ENCODE results near the gene GCSAML. TPM values are rescaled to one million over a fixed set of nuclear protein-coding genes. Genes with fewer than 3 reads are reported as not detected.

GCSAML gene
- total RNA-seq, 4 donors from 2014 or later: 0.14 to 0.32 (median 0.20) TPM; not detected in 1

DNA sequence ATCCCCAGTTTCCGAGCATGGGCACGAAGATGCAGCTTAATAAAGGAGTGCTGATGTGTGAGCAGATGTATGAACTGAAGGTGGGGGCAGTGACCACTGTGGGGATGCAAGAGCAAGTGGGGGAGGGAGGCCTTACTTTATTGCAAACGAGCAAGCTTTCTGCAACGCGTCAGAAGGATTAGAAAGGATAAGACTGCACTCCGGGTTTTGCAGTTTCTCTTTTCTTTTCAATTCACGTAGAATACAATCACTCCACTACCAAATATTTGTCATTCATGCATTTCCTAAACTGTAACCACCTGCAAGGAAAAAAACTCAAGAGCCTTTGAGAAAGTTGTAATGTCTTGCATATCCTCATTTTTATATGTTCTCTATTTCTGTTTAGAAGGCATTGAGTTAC, 8.4 kb upstream of the GCSAML start:
- no peaks in the 10 kb centered on the region for H3K9me3 ChIP-seq
- intact Hi-C loops (cut with DNase I; ENCODE audit: low total_unique reads): no loop called here
- H3K36me3 ChIP-seq: no peaks in the 10 kb centered on the region
- no peaks in the 10 kb centered on the region for H3K4me1 ChIP-seq
- H3K27ac ChIP-seq: no peak overlapping the region
- in situ Hi-C loops (cut with MboI; ENCODE audit: low pct_ligation_motif_present in 1 of 4, low pct_unique_long_range_greater_than_20kb in 1 of 4, low sequenced_read_pairs in 3 of 4): no loop called here
- H3K27me3 ChIP-seq: no peaks in the 10 kb centered on the region
- DNase-seq: no peak
- no peak overlapping the region for H3K4me3 ChIP-seq
- TF ChIP-seq, protein P1, sequence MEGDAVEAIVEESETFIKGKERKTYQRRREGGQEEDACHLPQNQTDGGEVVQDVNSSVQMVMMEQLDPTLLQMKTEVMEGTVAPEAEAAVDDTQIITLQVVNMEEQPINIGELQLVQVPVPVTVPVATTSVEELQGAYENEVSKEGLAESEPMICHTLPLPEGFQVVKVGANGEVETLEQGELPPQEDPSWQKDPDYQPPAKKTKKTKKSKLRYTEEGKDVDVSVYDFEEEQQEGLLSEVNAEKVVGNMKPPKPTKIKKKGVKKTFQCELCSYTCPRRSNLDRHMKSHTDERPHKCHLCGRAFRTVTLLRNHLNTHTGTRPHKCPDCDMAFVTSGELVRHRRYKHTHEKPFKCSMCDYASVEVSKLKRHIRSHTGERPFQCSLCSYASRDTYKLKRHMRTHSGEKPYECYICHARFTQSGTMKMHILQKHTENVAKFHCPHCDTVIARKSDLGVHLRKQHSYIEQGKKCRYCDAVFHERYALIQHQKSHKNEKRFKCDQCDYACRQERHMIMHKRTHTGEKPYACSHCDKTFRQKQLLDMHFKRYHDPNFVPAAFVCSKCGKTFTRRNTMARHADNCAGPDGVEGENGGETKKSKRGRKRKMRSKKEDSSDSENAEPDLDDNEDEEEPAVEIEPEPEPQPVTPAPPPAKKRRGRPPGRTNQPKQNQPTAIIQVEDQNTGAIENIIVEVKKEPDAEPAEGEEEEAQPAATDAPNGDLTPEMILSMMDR (IDR thresholded peaks at IDR 0.05): no peak
- TF ChIP-seq POLR2AphosphoS5 (IDR thresholded peaks at IDR 0.05): no peak
- TF ChIP-seq EP300 (IDR thresholded peaks at IDR 0.05; ENCODE audit: low read depth): no peak
- no peak for TF ChIP-seq POLR2A (IDR thresholded peaks at IDR 0.05)
- 32 to 53% methylated on average over 7 of the region's 7 CpGs for WGBS, 2 donors (ENCODE audit: low coverage in 1 of 2)

DNA sequence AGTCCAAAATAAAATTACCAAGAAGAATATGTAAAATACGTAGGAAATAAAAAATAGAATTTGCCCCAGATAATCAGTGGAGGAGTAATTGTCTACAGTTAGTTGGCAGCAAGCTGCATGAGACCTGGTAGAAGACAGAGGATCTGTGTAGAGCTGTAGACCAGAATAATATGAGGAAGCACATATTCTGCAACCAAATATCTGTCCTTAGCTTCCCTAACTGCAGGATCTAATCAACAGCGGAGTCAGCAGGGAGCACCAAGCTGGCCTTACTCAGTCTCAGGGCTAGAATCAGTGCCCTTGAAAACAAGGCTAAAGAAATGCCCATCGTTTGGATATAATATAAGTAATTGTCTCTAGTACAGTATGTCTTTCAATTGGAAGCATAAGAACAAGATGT, 6.1 kb upstream of the GCSAML start:
- Histone ChIP-seq H3K4me1 (no peaks in the 10 kb centered on the region), H3K9me3 (no peaks in the 10 kb centered on the region), H3K36me3 (no peaks in the 10 kb centered on the region), H3K27me3 (no peaks in the 10 kb centered on the region), H3K27ac (no peak overlapping the region), H3K4me3 (no peak overlapping the region)
- no peak for TF ChIP-seq POLR2AphosphoS5 (IDR thresholded peaks at IDR 0.05)
- TF ChIP-seq POLR2A (IDR thresholded peaks at IDR 0.05): no peak
- TF ChIP-seq, protein P1 (IDR thresholded peaks at IDR 0.05): no peak
- TF ChIP-seq EP300 (IDR thresholded peaks at IDR 0.05; ENCODE audit: low read depth): no peak
- intact Hi-C loops (cut with DNase I; ENCODE audit: low total_unique reads): no loop called here
- in situ Hi-C loops (cut with MboI; ENCODE audit: low pct_ligation_motif_present in 1 of 4, low pct_unique_long_range_greater_than_20kb in 1 of 4, low sequenced_read_pairs in 3 of 4): no loop called here
- DNase-seq: no peak
- 36 to 43% methylated on average over 2 to 3 of the region's 3 CpGs for WGBS, 2 donors (ENCODE audit: low coverage in 1 of 2)

DNA sequence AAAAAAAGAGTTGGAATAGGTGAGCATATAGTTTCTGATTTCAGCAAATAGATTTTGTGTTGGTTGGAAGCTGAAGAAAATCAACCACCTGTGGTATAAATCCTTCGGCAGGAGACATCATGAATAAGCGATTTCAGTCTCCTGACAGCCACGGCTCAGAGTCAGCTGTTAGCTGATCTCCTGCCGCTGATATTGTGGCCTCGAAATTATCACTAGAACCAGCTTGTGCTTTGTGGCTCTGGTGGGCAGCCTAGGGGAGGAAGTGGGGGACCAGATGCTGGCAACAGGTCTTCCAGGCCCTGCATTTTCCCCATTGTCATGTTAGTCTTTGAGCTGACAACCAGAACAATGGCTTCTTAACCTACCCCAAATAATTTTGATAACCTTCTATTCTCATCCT, 842 bp upstream of the GCSAML start:
- no peaks in the 10 kb centered on the region for H3K4me1 ChIP-seq
- no peaks in the 10 kb centered on the region for H3K36me3 ChIP-seq
- no peak for TF ChIP-seq POLR2A (IDR thresholded peaks at IDR 0.05)
- TF ChIP-seq POLR2AphosphoS5 (IDR thresholded peaks at IDR 0.05): no peak
- TF ChIP-seq, protein P1 (IDR thresholded peaks at IDR 0.05): no peak
- no peak for TF ChIP-seq EP300 (IDR thresholded peaks at IDR 0.05; ENCODE audit: low read depth)
- no peaks in the 10 kb centered on the region for H3K27me3 ChIP-seq
- no peaks in the 10 kb centered on the region for H3K9me3 ChIP-seq
- 69% methylated on average over 5 of the region's 5 CpGs; no CpG with 5 or more reads in 1 of the 2 donors for WGBS, 2 donors (ENCODE audit: low coverage in 1 of 2)
- in situ Hi-C loops (cut with MboI; ENCODE audit: low pct_ligation_motif_present in 1 of 4, low pct_unique_long_range_greater_than_20kb in 1 of 4, low sequenced_read_pairs in 3 of 4): no loop called here
- intact Hi-C loops (cut with DNase I; ENCODE audit: low total_unique reads): no loop called here
- DNase-seq: no peak
- no peak overlapping the region for H3K27ac ChIP-seq
- H3K4me3 ChIP-seq: no peak overlapping the region

DNA sequence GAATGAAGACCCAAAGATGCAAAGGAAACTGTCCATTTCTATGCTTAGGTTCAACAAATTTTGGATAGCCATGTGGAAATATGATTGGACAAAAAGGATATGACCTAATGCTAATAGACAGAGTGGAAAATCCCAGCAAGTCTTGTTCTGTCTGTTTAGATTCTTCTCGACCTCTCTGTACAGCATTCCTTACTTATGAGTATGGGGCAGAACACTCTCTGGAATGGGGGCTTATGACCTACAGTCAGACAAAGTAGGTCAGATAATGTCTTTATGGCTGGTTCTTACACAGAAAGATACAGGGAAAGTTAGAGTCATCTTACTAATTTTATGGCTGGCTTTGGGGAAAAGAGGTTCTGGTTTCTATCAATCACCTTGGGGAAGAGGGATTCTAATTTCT, 2.8 kb downstream of the GCSAML start:
- WGBS, 2 donors (ENCODE audit: low coverage in 1 of 2): 37% methylated on average over 1 of the region's 1 CpG; no CpG with 5 or more reads in 1 of the 2 donors
- H3K27me3 ChIP-seq: no peaks in the 10 kb centered on the region
- no peaks in the 10 kb centered on the region for H3K4me1 ChIP-seq
- TF ChIP-seq, protein P1 (IDR thresholded peaks at IDR 0.05): no peak
- TF ChIP-seq EP300 (IDR thresholded peaks at IDR 0.05; ENCODE audit: low read depth) (no peak), POLR2A (IDR thresholded peaks at IDR 0.05) (no peak), POLR2AphosphoS5 (IDR thresholded peaks at IDR 0.05) (no peak)
- H3K9me3 ChIP-seq: no peaks in the 10 kb centered on the region
- intact Hi-C loops (cut with DNase I; ENCODE audit: low total_unique reads): no loop called here
- in situ Hi-C loops (cut with MboI; ENCODE audit: low pct_ligation_motif_present in 1 of 4, low pct_unique_long_range_greater_than_20kb in 1 of 4, low sequenced_read_pairs in 3 of 4): no loop called here
- H3K36me3 ChIP-seq: no peaks in the 10 kb centered on the region
- no peak for DNase-seq
- H3K27ac ChIP-seq: no peak overlapping the region
- no peak overlapping the region for H3K4me3 ChIP-seq
